Endothelial cell (in vitro differentiated cells): ENCODE results near the gene CPLANE1. TPM values are rescaled to one million over a fixed set of nuclear protein-coding genes. Genes with fewer than 3 reads are reported as not detected.

Source experiments
- DNase-seq: peaks from one replicate; pipeline ENCODE4 v3.0.0; 2021; ENCODE audit warnings: low spot score
- H3K27ac Mint-ChIP-seq: one replicate; pipeline ENCODE4 v1.8.0; 2021; ENCODE audit warnings: mixed read lengths, inconsistent platforms; ENCODE audit not compliant: unreplicated experiment
- H3K27me3 Mint-ChIP-seq: one replicate; pipeline ENCODE4 v1.8.0; 2021; ENCODE audit warnings: mild to moderate bottlenecking, moderate library complexity, mixed read lengths, inconsistent platforms; ENCODE audit not compliant: unreplicated experiment
- H3K36me3 Mint-ChIP-seq: one replicate; pipeline ENCODE4 v1.8.0; 2021; ENCODE audit warnings: mild to moderate bottlenecking, low read depth, mixed read lengths, inconsistent platforms; ENCODE audit not compliant: unreplicated experiment
- H3K4me1 Mint-ChIP-seq: one replicate; pipeline ENCODE4 v1.8.0; 2021; ENCODE audit warnings: mild to moderate bottlenecking, mixed read lengths, inconsistent platforms; ENCODE audit not compliant: unreplicated experiment
- H3K4me3 Mint-ChIP-seq: one replicate; pipeline ENCODE4 v1.8.0; 2021; ENCODE audit warnings: mild to moderate bottlenecking, mixed read lengths, inconsistent platforms; ENCODE audit not compliant: unreplicated experiment
- H3K9me3 Mint-ChIP-seq: one replicate; pipeline ENCODE4 v1.8.0; 2021; ENCODE audit warnings: mixed read lengths, inconsistent platforms; ENCODE audit not compliant: unreplicated experiment
- total RNA-seq: library from RNA; stranded (reverse); fragmentation: NEBNext Ultra II Directional; extraction: Animal tissue kit (Norgen Biotek cat#: 25700); gene quantifications from one replicate; pipeline ENCODE4 v1.2.1, GENCODE V29; 2021; ENCODE audit not compliant: unreplicated experiment
- TF ChIP-seq, protein P1 (sequence below): fragments of 200-600 bp; sonication (generic); IDR thresholded peaks from one replicate; pipeline ENCODE4 v1.5.0; 2021; ENCODE audit warnings: antibody characterized with exemption; ENCODE audit not compliant: unreplicated experiment

CPLANE1 gene
- total RNA-seq, 1 donor from 2014 or later = 25.8 TPM

GRCh38 chr5:37207802-37208201, 41.4 kb downstream of the CPLANE1 start:
- no peaks in the 10 kb centered on the region for H3K9me3 Mint-ChIP-seq
- peaks cover 15% of the 10 kb centered on the region for H3K36me3 Mint-ChIP-seq
- peaks cover 1% of the 10 kb centered on the region for H3K27me3 Mint-ChIP-seq
- H3K4me1 Mint-ChIP-seq = no peaks in the 10 kb centered on the region
- H3K4me3 Mint-ChIP-seq = no peak overlapping the region
- DNase-seq = no peak
- TF ChIP-seq, protein P1, sequence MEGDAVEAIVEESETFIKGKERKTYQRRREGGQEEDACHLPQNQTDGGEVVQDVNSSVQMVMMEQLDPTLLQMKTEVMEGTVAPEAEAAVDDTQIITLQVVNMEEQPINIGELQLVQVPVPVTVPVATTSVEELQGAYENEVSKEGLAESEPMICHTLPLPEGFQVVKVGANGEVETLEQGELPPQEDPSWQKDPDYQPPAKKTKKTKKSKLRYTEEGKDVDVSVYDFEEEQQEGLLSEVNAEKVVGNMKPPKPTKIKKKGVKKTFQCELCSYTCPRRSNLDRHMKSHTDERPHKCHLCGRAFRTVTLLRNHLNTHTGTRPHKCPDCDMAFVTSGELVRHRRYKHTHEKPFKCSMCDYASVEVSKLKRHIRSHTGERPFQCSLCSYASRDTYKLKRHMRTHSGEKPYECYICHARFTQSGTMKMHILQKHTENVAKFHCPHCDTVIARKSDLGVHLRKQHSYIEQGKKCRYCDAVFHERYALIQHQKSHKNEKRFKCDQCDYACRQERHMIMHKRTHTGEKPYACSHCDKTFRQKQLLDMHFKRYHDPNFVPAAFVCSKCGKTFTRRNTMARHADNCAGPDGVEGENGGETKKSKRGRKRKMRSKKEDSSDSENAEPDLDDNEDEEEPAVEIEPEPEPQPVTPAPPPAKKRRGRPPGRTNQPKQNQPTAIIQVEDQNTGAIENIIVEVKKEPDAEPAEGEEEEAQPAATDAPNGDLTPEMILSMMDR = no peak
- H3K27ac Mint-ChIP-seq = no peak overlapping the region

- Mint-ChIP-seq H3K9me3 (no peaks in the 10 kb centered on the region), H3K27me3 (no peaks in the 10 kb centered on the region), H3K36me3 (peaks cover 10% of the 10 kb centered on the region), H3K4me3 (no peak overlapping the region), H3K4me1 (no peaks in the 10 kb centered on the region), H3K27ac (no peak overlapping the region)
- no peak for DNase-seq
- TF ChIP-seq, protein P1 = no peak
These were observed 42.4 kb downstream of the CPLANE1 start for GRCh38 chr5:37206736-37207135.

DNA sequence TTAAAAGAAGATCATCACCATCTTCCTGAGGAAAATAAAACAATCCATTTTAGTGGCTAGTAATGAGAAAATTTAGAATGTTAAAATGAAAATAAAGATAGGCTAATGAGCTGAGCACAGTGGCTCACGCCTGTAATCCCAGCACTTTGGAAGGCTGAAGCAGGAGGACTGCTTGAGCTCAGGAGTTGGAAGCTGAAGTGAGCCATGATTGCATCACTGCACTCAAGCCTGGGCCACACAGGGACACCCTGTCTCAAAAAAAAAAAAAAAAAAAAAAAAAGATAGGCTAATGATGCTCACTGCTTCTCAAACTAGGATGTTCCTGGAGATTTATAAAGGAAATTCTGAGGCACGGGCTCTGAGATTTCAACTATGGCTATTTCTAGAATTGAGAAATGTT, 50.3 kb downstream of the CPLANE1 start:
- Mint-ChIP-seq H3K9me3 (no peaks in the 10 kb centered on the region), H3K4me1 (no peaks in the 10 kb centered on the region), H3K36me3 (peaks cover 9% of the 10 kb centered on the region), H3K27me3 (no peaks in the 10 kb centered on the region), H3K4me3 (no peak overlapping the region), H3K27ac (no peak overlapping the region)
- DNase-seq = no peak
- TF ChIP-seq, protein P1 = no peak

DNA sequence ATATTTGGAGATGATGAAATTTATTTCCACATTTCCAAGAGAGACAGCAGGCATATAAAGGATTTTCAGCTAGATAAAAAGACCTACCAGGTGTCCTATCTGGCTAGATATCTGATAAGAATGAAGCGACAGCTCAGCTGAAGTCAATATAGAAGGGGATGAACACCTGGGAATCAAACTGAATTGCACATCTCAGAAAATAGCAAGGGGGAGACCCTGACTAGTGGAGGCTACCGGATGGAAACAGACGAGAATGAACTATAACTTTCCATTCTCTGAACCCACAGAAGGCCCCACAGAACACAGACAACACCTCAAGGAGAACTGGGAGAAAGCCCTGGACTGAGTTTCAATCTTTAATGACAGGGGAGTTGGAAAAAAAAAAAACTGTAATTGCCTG, 51.1 kb downstream of the CPLANE1 start:
- TF ChIP-seq, protein P1 = no peak
- Mint-ChIP-seq H3K36me3 (peaks cover 9% of the 10 kb centered on the region), H3K27me3 (no peaks in the 10 kb centered on the region), H3K4me3 (no peak overlapping the region), H3K4me1 (no peaks in the 10 kb centered on the region), H3K9me3 (no peaks in the 10 kb centered on the region), H3K27ac (no peak overlapping the region)
- DNase-seq = no peak

- H3K36me3 Mint-ChIP-seq = peaks cover 9% of the 10 kb centered on the region
- no peaks in the 10 kb centered on the region for H3K9me3 Mint-ChIP-seq
- no peak for DNase-seq
- no peak overlapping the region for H3K4me3 Mint-ChIP-seq
- H3K4me1 Mint-ChIP-seq = no peaks in the 10 kb centered on the region
- H3K27ac Mint-ChIP-seq = no peak overlapping the region
- TF ChIP-seq, protein P1 = no peak
- no peaks in the 10 kb centered on the region for H3K27me3 Mint-ChIP-seq
These were observed 51.7 kb downstream of the CPLANE1 start for GRCh38 chr5:37197340-37198050.
